SIG-M5 treated with dmso at 0.1 percent for 504 hours (cell line): ENCODE data around the gene PRR19.

Experiments used
- DNase-seq: peaks from one replicate; lab custom pipeline; 2025; ENCODE audit not compliant: unreplicated experiment; lab: John Stamatoyannopoulos, UW

PRR19 gene

GRCh38 chr19:42345191-42345812 is 43.4 kb downstream of the PRR19 start:
- DNase-seq, result no peak

- DNase-seq, result no peak
These were observed 46.3 kb downstream of the PRR19 start for GRCh38 chr19:42348211-42348610.

- DNase-seq, result no peak
These were observed 47.6 kb downstream of the PRR19 start for GRCh38 chr19:42349378-42350107.

GRCh38 chr19:42350417-42350816 is 48.5 kb downstream of the PRR19 start:
- DNase-seq, result no peak

GRCh38 chr19:42351079-42351735 is 49.3 kb downstream of the PRR19 start:
- DNase-seq, result no peak

- DNase-seq, result no peak
These were observed 50.6 kb downstream of the PRR19 start for GRCh38 chr19:42352301-42353259.

GRCh38 chr19:42353341-42354015 is 51.5 kb downstream of the PRR19 start:
- no peak for DNase-seq

GRCh38 chr19:42355896-42356295 is 54.0 kb downstream of the PRR19 start:
- DNase-seq, result no peak

GRCh38 chr19:42356686-42357085 is 54.8 kb downstream of the PRR19 start:
- DNase-seq, result no peak

GRCh38 chr19:42357290-42357689 is 55.4 kb downstream of the PRR19 start:
- no peak for DNase-seq
